ENCODE measurements around the gene MBLAC1. TPM values are rescaled to one million over a fixed set of nuclear protein-coding genes. Genes with fewer than 3 reads are reported as not detected.

Gene MBLAC1
- total RNA-seq, 1 experiment from 2014 or later, result 3.5 TPM

DNA sequence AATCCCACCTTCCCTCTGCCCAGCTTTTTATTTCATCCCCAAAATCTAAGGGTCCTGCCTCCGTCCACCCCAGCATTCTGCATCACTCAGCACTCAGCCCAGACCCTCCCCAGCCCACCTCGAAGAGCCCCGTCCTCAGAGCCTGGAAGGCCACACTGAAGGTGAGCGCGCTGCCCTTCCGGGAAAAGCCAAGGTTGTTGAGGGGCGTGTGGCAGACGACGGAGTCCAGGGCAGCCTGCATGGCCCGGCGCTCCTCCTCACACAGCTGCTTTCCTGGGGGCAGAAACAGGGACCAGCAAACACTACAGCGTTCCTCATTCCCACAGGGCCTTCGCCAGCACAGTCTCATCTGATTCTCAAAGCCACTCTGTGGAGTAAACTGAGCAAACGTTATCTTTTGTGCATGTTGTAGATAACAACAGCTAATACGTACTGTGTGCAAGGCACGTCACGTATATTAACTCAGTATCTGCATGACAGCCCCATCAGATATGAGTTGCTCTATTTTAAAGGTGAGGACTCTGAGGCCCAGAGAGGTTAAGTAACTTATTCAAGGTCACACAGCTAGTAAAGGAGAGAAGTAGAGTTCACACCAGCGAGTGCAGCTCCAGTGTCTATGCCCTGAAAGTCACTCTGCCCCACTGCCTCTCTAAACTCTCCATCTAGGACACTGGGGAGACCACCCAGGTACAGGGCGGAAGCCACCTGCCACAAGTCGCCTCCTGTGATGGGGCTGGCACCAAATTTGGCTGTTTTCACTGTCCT is 29.0 kb downstream of the MBLAC1 start:
- H3K36me3 Mint-ChIP-seq, result peaks cover 24% of the 10 kb centered on the region

DNA sequence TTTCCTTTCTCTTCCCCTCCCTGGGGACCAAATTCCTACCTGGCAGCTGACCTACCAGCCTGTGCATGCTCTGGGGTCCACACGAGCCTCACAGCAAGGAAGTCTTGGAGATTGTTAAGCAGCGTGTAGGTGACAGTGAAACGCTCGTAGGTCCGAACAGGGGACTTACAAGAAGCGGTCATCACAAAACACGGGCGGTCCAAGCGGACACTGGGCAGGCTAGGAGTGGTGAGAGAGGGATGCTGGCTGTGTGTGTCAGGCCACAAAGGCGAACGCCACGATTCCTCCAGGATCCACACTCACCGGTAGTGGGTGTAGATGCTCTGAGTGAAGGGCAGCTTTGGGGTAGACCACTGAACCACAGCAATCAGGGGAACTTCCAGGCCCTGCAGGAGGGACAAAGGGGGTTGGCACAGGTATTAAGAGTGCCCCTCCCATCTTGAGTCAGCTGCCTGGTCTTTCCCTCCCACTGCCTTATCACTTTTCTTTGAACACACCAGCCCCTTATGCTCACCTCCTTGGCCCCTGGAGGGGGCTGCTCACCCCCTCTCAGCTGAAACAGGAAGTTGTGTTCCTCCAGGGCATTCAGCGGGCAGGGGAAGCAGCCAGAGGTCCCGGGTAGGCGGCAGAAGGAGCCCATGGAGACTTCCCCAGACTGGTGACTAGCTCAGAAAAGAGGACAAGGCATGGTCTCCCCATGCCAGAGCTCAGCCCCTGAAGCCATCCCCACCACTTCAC is 29.7 kb downstream of the MBLAC1 start:
- POLR2A ChIA-PET, result interaction anchor here (0.5 kb wide), 1 partner anchor 766 kb away, joined by 3 read pairs; no protein-coding TSS in a partner anchor
- CTCF ChIA-PET, result interaction anchor here (1.4 to 1.8 kb wide), 4 partner anchors 8 to 26 kb away, joined by 3 to 6 read pairs (median 6); partner anchors contain the start of genes GAL3ST4 and LAMTOR4
- Mint-ChIP-seq H3K9me3 (no peaks in the 10 kb centered on the region), H3K36me3 (peaks cover 24% of the 10 kb centered on the region), H3K27me3 (ENCODE audit: low read depth) (no peaks in the 10 kb centered on the region), H3K27ac (no peak overlapping the region), H3K4me3 (peak overlapping the region; percentile 75), H3K4me1 (peaks cover 35% of the 10 kb centered on the region)
- no peak for TF ChIP-seq NFYB (CRISPR knock-in tag; conservative IDR thresholded peaks at IDR 0.05; ENCODE audit: low read depth)
- TF ChIP-seq MXD4 (CRISPR knock-in tag; IDR thresholded peaks at IDR 0.05; ENCODE audit: borderline replicate concordance), result no peak
- TF ChIP-seq RELA (CRISPR knock-in tag; IDR thresholded peaks at IDR 0.05; ENCODE audit: borderline replicate concordance), result no peak
- DNase-seq (ENCODE audit: low spot score) (no peak), ATAC-seq (no peak)

More for the DNA sequence above, 29.0 kb downstream of the MBLAC1 start:
- ATAC-seq (no peak), DNase-seq (ENCODE audit: low spot score) (no peak)
- ChIA-PET CTCF (interaction anchor here (1.4 kb wide), 1 partner anchor 23 kb away, joined by 3 read pairs; no protein-coding TSS in a partner anchor), POLR2A (interaction anchor here (0.7 to 1.0 kb wide), 2 partner anchors 12 to 23 kb away, joined by 3 read pairs; no protein-coding TSS in a partner anchor)
- no peak for TF ChIP-seq ESRRA (CRISPR knock-in tag; IDR thresholded peaks at IDR 0.05; ENCODE audit: borderline replicate concordance)
- no peak for TF ChIP-seq ZBTB21 (CRISPR knock-in tag; IDR thresholded peaks at IDR 0.05; ENCODE audit: borderline replicate concordance)
- no peak for TF ChIP-seq NFATC4 (CRISPR knock-in tag; IDR thresholded peaks at IDR 0.05)
- TF ChIP-seq CREM (CRISPR knock-in tag; IDR thresholded peaks at IDR 0.05), result no peak
- no peak for TF ChIP-seq NR2C2 (CRISPR knock-in tag; IDR thresholded peaks at IDR 0.05)
- no peak overlapping the region; the same call in 1 of the 2 replicates for H3K27ac Mint-ChIP-seq
- H3K27me3 Mint-ChIP-seq (ENCODE audit: low read depth), result no peaks in the 10 kb centered on the region
- no peak overlapping the region for H3K4me3 Mint-ChIP-seq
- H3K9me3 Mint-ChIP-seq, result no peaks in the 10 kb centered on the region
- H3K4me1 Mint-ChIP-seq, result peaks cover 35% of the 10 kb centered on the region

DNA sequence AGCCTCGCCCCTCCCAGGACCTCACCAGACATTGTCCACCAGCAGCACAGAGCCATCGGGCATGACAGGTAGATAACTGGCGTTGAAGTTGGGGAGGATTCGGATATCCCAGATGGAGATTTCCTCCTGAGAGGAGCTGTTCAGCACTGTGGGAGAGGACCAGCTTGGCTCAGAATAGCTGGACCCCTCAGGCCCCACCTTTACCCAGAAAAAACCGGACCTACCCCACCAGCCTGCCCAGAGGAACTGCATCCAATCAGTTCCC is 30.2 kb downstream of the MBLAC1 start:
- peaks cover 24% of the 10 kb centered on the region for H3K36me3 Mint-ChIP-seq
- peak overlapping the region; percentile 75 for H3K4me3 Mint-ChIP-seq
- no peak overlapping the region; the same call in 1 of the 2 replicates for H3K27ac Mint-ChIP-seq
- H3K27me3 Mint-ChIP-seq (ENCODE audit: low read depth), result no peaks in the 10 kb centered on the region
- ATAC-seq, result no peak
- H3K4me1 Mint-ChIP-seq, result peaks cover 35% of the 10 kb centered on the region
- DNase-seq (ENCODE audit: low spot score), result no peak
- no peaks in the 10 kb centered on the region for H3K9me3 Mint-ChIP-seq
- TF ChIP-seq, protein P1, sequence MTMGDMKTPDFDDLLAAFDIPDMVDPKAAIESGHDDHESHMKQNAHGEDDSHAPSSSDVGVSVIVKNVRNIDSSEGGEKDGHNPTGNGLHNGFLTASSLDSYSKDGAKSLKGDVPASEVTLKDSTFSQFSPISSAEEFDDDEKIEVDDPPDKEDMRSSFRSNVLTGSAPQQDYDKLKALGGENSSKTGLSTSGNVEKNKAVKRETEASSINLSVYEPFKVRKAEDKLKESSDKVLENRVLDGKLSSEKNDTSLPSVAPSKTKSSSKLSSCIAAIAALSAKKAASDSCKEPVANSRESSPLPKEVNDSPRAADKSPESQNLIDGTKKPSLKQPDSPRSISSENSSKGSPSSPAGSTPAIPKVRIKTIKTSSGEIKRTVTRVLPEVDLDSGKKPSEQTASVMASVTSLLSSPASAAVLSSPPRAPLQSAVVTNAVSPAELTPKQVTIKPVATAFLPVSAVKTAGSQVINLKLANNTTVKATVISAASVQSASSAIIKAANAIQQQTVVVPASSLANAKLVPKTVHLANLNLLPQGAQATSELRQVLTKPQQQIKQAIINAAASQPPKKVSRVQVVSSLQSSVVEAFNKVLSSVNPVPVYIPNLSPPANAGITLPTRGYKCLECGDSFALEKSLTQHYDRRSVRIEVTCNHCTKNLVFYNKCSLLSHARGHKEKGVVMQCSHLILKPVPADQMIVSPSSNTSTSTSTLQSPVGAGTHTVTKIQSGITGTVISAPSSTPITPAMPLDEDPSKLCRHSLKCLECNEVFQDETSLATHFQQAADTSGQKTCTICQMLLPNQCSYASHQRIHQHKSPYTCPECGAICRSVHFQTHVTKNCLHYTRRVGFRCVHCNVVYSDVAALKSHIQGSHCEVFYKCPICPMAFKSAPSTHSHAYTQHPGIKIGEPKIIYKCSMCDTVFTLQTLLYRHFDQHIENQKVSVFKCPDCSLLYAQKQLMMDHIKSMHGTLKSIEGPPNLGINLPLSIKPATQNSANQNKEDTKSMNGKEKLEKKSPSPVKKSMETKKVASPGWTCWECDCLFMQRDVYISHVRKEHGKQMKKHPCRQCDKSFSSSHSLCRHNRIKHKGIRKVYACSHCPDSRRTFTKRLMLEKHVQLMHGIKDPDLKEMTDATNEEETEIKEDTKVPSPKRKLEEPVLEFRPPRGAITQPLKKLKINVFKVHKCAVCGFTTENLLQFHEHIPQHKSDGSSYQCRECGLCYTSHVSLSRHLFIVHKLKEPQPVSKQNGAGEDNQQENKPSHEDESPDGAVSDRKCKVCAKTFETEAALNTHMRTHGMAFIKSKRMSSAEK (CRISPR knock-in tag; IDR thresholded peaks at IDR 0.05; ENCODE audit: borderline replicate concordance), result no peak
- TF ChIP-seq NR1H2 (CRISPR knock-in tag; IDR thresholded peaks at IDR 0.05), result no peak
- TF ChIP-seq, protein P2, sequence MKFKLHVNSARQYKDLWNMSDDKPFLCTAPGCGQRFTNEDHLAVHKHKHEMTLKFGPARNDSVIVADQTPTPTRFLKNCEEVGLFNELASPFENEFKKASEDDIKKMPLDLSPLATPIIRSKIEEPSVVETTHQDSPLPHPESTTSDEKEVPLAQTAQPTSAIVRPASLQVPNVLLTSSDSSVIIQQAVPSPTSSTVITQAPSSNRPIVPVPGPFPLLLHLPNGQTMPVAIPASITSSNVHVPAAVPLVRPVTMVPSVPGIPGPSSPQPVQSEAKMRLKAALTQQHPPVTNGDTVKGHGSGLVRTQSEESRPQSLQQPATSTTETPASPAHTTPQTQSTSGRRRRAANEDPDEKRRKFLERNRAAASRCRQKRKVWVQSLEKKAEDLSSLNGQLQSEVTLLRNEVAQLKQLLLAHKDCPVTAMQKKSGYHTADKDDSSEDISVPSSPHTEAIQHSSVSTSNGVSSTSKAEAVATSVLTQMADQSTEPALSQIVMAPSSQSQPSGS (CRISPR knock-in tag; IDR thresholded peaks at IDR 0.05; ENCODE audit: borderline replicate concordance, low read depth), result no peak
- no peak for TF ChIP-seq GTF2I (CRISPR knock-in tag; conservative IDR thresholded peaks at IDR 0.05)
- TF ChIP-seq ETV6 (CRISPR knock-in tag; IDR thresholded peaks at IDR 0.05), result no peak
- TF ChIP-seq, protein P3, sequence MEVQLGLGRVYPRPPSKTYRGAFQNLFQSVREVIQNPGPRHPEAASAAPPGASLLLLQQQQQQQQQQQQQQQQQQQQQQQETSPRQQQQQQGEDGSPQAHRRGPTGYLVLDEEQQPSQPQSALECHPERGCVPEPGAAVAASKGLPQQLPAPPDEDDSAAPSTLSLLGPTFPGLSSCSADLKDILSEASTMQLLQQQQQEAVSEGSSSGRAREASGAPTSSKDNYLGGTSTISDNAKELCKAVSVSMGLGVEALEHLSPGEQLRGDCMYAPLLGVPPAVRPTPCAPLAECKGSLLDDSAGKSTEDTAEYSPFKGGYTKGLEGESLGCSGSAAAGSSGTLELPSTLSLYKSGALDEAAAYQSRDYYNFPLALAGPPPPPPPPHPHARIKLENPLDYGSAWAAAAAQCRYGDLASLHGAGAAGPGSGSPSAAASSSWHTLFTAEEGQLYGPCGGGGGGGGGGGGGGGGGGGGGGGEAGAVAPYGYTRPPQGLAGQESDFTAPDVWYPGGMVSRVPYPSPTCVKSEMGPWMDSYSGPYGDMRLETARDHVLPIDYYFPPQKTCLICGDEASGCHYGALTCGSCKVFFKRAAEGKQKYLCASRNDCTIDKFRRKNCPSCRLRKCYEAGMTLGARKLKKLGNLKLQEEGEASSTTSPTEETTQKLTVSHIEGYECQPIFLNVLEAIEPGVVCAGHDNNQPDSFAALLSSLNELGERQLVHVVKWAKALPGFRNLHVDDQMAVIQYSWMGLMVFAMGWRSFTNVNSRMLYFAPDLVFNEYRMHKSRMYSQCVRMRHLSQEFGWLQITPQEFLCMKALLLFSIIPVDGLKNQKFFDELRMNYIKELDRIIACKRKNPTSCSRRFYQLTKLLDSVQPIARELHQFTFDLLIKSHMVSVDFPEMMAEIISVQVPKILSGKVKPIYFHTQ (CRISPR knock-in tag; IDR thresholded peaks at IDR 0.05), result no peak
- TF ChIP-seq, protein P4, sequence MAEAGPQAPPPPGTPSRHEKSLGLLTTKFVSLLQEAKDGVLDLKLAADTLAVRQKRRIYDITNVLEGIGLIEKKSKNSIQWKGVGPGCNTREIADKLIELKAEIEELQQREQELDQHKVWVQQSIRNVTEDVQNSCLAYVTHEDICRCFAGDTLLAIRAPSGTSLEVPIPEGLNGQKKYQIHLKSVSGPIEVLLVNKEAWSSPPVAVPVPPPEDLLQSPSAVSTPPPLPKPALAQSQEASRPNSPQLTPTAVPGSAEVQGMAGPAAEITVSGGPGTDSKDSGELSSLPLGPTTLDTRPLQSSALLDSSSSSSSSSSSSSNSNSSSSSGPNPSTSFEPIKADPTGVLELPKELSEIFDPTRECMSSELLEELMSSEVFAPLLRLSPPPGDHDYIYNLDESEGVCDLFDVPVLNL (CRISPR knock-in tag; IDR thresholded peaks at IDR 0.05; ENCODE audit: borderline replicate concordance, low read depth), result no peak
- ChIA-PET POLR2A (interaction anchor here (0.5 to 0.6 kb wide), 2 partner anchors 8 to 765 kb away, joined by 3 read pairs; partner anchors contain the start of gene LAMTOR4), CTCF (interaction anchor here (1.4 to 1.8 kb wide), 4 partner anchors 8 to 26 kb away, joined by 3 to 6 read pairs (median 6); partner anchors contain the start of genes GAL3ST4 and LAMTOR4)
